Fibroblast of mammary gland (primary cell): ENCODE measurements around the gene MAD2L2.

Source experiments
- DNase-seq: peaks from one replicate; pipeline ENCODE4 v3.0.0-alpha.2; 2010; ENCODE audit warnings: low read depth
- H3K4me3 ChIP-seq: 2 replicates; pipeline ENCODE4 v1.5.1; 2011; ENCODE audit warnings: low read depth, mild to moderate bottlenecking, low read length, moderate library complexity; ENCODE audit not compliant: control insufficient read depth
- TF ChIP-seq, protein P1 (sequence below): conservative IDR thresholded peaks from 2 replicates; pipeline ENCODE4 v1.5.1; 2011; ENCODE audit warnings: low read depth, low read length, inconsistent platforms; ENCODE audit not compliant: control insufficient read depth, insufficient read depth

The MAD2L2 gene

DNA sequence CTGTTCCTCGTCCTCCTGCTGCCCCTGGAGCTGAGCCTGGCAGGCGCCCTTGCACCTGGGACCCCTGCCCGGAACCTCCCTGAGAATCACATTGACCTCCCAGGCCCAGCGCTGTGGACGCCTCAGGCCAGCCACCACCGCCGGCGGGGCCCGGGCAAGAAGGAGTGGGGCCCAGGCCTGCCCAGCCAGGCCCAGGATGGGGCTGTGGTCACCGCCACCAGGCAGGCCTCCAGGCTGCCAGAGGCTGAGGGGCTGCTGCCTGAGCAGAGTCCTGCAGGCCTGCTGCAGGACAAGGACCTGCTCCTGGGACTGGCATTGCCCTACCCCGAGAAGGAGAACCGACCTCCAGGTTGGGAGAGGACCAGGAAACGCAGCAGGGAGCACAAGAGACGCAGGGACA lies 25.3 kb upstream of the MAD2L2 start:
- DNase-seq = no peak
- TF ChIP-seq, protein P1, sequence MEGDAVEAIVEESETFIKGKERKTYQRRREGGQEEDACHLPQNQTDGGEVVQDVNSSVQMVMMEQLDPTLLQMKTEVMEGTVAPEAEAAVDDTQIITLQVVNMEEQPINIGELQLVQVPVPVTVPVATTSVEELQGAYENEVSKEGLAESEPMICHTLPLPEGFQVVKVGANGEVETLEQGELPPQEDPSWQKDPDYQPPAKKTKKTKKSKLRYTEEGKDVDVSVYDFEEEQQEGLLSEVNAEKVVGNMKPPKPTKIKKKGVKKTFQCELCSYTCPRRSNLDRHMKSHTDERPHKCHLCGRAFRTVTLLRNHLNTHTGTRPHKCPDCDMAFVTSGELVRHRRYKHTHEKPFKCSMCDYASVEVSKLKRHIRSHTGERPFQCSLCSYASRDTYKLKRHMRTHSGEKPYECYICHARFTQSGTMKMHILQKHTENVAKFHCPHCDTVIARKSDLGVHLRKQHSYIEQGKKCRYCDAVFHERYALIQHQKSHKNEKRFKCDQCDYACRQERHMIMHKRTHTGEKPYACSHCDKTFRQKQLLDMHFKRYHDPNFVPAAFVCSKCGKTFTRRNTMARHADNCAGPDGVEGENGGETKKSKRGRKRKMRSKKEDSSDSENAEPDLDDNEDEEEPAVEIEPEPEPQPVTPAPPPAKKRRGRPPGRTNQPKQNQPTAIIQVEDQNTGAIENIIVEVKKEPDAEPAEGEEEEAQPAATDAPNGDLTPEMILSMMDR = no peak
- H3K4me3 ChIP-seq = no peak overlapping the region

DNA sequence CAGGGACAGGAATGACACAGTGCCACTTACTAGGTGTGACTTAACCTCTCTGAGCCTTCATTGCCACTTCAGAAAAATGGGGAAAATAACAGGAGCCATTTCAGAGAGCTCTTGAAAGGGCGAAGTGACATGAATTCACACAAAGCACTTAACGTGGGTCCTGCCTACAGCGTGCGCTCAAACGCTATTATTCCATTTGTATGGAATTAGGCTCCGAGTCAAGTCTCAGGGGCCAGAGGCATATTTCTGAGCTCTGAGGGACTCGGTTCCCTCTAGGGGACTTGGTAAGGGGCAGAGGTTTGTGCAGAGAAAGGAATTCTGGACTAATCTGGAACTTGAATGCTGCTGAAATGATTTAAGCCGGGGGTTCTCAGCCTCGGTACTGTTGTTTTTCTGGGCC lies 24.6 kb upstream of the MAD2L2 start:
- no peak overlapping the region for H3K4me3 ChIP-seq
- TF ChIP-seq, protein P1 = no peak

DNA sequence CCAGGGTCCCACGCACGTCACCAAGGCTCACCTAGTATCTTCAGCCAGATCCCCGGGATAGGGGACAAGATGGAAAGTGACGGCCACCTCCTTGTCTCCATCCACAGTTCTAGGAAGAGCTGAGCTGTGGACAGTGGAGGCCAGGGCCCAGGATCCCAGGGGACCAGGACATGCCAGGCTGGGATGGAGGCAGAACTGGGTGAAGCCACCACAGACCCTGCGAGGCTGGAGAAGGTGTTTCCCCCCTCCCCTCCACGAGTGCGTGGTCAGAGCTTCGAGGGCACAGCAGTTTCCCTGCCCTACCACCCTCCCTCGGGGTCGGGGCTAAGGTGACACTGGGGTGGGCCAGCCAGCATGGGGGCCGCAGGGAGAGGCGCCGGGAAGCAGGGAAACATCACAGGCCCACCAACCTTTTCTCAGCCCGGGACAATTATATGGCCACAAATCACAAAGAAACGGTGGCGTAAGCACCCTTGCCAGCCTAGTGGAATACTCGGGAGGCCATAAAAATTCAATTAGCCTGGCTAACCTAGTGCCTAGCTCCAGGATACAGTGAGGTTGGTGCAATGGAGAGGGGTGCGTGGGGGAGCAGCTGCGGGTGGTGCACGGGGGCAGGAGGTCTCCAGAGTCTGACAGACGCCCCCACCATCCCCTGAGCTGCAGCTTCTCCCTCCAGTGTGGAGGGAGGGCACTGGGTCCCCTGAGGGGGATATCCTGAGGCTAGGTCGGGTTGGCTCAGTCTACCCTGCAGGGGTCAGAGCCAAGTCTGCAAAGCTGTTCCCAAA lies 23.9 kb upstream of the MAD2L2 start:
- no peak for DNase-seq
- H3K4me3 ChIP-seq = no peak overlapping the region
- TF ChIP-seq, protein P1 = no peak

More for the DNA sequence above, 24.6 kb upstream of the MAD2L2 start:
- no peak for DNase-seq

DNA sequence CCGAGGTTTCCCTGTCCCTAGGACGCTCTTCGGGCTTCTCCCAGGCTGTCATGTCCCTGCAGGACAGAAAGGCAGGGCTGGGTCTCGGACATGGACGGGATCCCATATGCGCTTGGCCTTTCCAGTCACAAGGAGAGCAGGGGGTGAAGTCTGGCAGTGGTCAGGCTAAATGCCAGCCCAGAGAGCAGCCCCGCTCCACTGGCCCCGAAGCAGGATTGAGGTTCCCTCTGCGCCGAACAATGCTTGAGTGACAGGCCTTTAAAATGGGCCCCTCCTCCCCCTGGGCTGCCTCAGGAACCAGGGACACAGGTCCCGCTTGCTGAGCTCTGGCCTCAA lies 23.2 kb upstream of the MAD2L2 start:
- H3K4me3 ChIP-seq = no peak overlapping the region

DNA sequence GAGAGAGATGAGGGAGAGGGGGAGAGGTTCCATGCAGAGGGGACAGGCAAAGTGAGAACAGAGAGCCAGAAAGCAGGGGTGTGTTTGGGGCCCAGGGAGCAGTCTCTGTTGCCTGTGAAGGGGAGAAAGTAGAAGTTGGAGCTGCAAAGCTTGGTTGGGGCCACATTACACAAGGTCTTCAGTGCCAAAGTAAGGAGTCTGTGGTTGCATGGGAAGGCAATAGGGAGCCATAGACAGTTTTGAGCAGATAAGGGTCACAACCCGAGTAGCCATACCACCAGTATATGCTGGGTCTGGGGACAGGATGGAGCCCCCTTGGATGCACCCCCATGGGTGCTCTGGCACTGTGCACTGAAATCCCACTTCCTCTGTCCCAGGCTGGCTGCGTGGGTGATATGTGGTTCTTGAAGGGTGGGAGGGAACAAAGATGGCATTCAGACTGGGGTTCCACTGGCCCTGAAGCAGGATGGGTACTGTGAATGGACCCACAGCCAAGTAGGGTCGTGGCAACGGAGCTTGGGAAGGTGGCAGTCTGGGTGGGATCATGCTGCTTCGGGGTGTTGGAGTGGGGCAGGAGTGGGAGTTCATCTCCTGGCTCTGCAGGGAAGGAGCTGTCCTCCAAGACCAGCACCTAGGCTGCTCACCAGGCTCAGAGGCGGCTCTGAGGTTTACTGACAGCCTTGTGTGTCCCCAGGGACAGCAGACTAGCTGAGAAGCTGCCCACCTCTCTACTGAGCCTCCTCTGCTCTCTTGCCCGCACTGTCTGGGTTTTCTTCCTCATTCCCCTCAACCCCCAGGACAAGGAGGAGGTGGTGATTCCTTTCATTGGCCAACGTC lies 22.6 kb upstream of the MAD2L2 start:
- DNase-seq = no peak
- TF ChIP-seq, protein P1 = no peak
- no peak overlapping the region for H3K4me3 ChIP-seq

More for the DNA sequence above, 23.2 kb upstream of the MAD2L2 start:
- no peak for DNase-seq
- TF ChIP-seq, protein P1 = no peak

DNA sequence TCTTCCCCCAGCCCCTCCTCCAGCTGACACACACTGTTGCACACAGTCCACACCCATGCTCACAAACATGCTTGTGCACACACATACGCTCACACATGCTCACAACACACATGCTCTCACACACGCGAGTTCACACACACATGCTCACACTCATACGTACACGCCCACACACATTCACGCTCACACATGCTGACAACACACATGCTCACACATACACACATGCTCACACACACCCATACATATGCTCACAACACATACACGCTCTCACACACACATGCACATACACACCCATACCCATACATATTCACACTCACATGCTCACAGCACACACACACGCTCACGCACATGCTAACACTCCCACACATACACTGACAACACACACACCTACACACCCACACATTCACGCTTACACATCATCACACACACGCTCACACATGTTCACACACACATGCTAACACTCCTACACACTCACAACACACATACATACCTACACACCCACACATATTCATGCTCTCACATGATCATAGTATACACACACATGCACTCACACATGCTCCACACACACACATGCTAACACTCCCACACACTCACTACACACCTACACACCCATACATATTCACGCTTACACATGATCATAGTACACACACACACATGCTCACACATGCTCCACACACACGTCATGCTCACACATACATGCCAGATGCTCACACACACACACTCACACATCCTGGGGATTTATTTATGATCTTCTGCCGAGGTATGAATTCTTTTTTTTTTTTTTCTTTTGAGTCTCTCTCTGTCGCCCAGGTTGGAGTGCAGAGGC lies 21.2 kb upstream of the MAD2L2 start:
- DNase-seq = no peak
- TF ChIP-seq, protein P1 = no peak
- no peak overlapping the region for H3K4me3 ChIP-seq
